Esophagus squamous epithelium (tissue), 5 donors: ENCODE data around the gene MEGF9. TPM values are rescaled to one million over a fixed set of nuclear protein-coding genes. Genes with fewer than 3 reads are reported as not detected.
"Not testable (repeated sequence)": the region's sequence is repeated elsewhere in the genome, so short reads cannot be mapped to it uniquely, and the experiment has no call there.

Experiments
- DNase-seq: peaks from one replicate; lab custom pipeline; 2025; lab: John Stamatoyannopoulos, UW
- H3K27ac ChIP-seq, 4 donors: fragments of 200-600 bp; sonication (generic); one replicate each; pipeline ENCODE4 v1.5.1; 2016 to 2019; ENCODE audit warnings: mild to moderate bottlenecking in 1 of 4
- H3K27me3 ChIP-seq, 4 donors: fragments of 200-600 bp; sonication (generic); 1 replicate in 3 of 4; 2 replicates in 1 of 4; pipeline versions ENCODE4 v1.5.1 to v1.6.0; 2017 to 2021; ENCODE audit warnings: antibody characterized with exemption in 1 of 4
- H3K36me3 ChIP-seq, 3 donors: fragments of 200-600 bp; sonication (generic); one replicate each; pipeline ENCODE4 v1.5.1; 2016 to 2019
- H3K4me1 ChIP-seq, 3 donors: fragments of 200-600 bp; sonication (generic); one replicate each; pipeline ENCODE4 v1.5.1; 2017 to 2019
- H3K4me3 ChIP-seq, 4 donors: fragments of 200-600 bp; sonication (generic); 1 replicate in 3 of 4; 2 replicates in 1 of 4; pipeline ENCODE4 v1.5.1; 2016 to 2019; ENCODE audit warnings: mild to moderate bottlenecking in 2 of 4, moderate library complexity in 1 of 4
- H3K9me3 ChIP-seq, 3 donors: fragments of 200-600 bp; sonication (generic); one replicate each; pipeline ENCODE4 v1.5.1; 2016 to 2019
- CTCF ChIP-seq, 6 experiments: fragments of 450-650 bp in 4 of 6; fragments of 200-600 bp in 2 of 6; sonication (generic) in 2 of 6; IDR thresholded peaks; one replicate each; pipeline ENCODE4 v1.5.1; 2016 to 2019; ENCODE audit warnings: antibody characterized with exemption in 6 of 6, mild to moderate bottlenecking in 4 of 6, moderate library complexity in 4 of 6
- POLR2A ChIP-seq, 4 donors: fragments of 450-650 bp; IDR thresholded peaks; one replicate each; pipeline ENCODE4 v1.6.1; 2017; ENCODE audit warnings: antibody characterized with exemption in 4 of 4, mild to moderate bottlenecking in 4 of 4, moderate library complexity in 3 of 4
- WGBS, 2 donors: methylation state at CpG; one replicate each; pipeline ENCODE4 v1.1.5; 2018; 5-methylcytosine and 5-hydroxymethylcytosine counted together
- intact Hi-C: fragments of 100-400 bp; cut with DNase I; formaldehyde crosslinking; loops from one replicate; pipeline ENCODE4 v1.15.0; 2022
- total RNA-seq, 4 donors: library from RNA; depleted of rRNA; stranded (reverse); fragments of >200 nt; gene quantifications; one replicate each; pipeline ENCODE4 v1.1.0, GENCODE V29; 2016
- donor health status: DM: yes; HTN: yes; CAD: no.

Gene MEGF9
- total RNA-seq, 4 donors from 2014 or later: 16.2 to 20.8 (median 18.0) TPM

GRCh38 chr9:120559546-120559945 lies 154.7 kb downstream of the MEGF9 start:
- H3K27me3 ChIP-seq: no peaks in the 10 kb centered on the region
- no peak for TF ChIP-seq POLR2A (IDR thresholded peaks at IDR 0.05)
- TF ChIP-seq CTCF (IDR thresholded peaks at IDR 0.05): no peak
- no peak for DNase-seq
- H3K36me3 ChIP-seq: peaks cover 0 to 70% (median 0%) of the 10 kb centered on the region in 3 donors
- H3K27ac ChIP-seq: no peak overlapping the region
- no peak overlapping the region for H3K4me3 ChIP-seq
- no peaks in the 10 kb centered on the region for H3K9me3 ChIP-seq
- 63 to 100% methylated on average over 1 of the region's 1 CpG for WGBS, 2 donors
- intact Hi-C loops: no loop called here
- H3K4me1 ChIP-seq: peaks cover 0 to 8% (median 0%) of the 10 kb centered on the region in 3 donors

- 92 to 100% methylated on average over 3 of the region's 3 CpGs for WGBS, 2 donors
- intact Hi-C loops: no loop called here
- Histone ChIP-seq H3K27me3 (no peaks in the 10 kb centered on the region), H3K9me3 (no peaks in the 10 kb centered on the region), H3K4me3 (no peak overlapping the region), H3K27ac (no peak overlapping the region), H3K4me1 (peaks cover 0 to 6% (median 0%) of the 10 kb centered on the region in 3 donors), H3K36me3 (peaks cover 0 to 69% (median 0%) of the 10 kb centered on the region in 3 donors)
- no peak for DNase-seq
- TF ChIP-seq POLR2A (IDR thresholded peaks at IDR 0.05) (no peak), CTCF (IDR thresholded peaks at IDR 0.05) (no peak)
Measured at GRCh38 chr9:120558454-120558853, 155.8 kb downstream of the MEGF9 start.

- peaks cover 0 to 62% (median 0%) of the 10 kb centered on the region in 3 donors for H3K36me3 ChIP-seq
- no peak overlapping the region for H3K4me3 ChIP-seq
- TF ChIP-seq CTCF (IDR thresholded peaks at IDR 0.05): no peak
- TF ChIP-seq POLR2A (IDR thresholded peaks at IDR 0.05): no peak
- no peaks in the 10 kb centered on the region for H3K4me1 ChIP-seq
- no peak for DNase-seq
- WGBS, 2 donors: 46 to 63% methylated on average over 2 of the region's 2 CpGs
- intact Hi-C loops: no loop called here
- no peak overlapping the region for H3K27ac ChIP-seq
- no peaks in the 10 kb centered on the region for H3K9me3 ChIP-seq
- no peaks in the 10 kb centered on the region for H3K27me3 ChIP-seq
Measured at GRCh38 chr9:120557205-120557604, 157.1 kb downstream of the MEGF9 start.

GRCh38 chr9:120556775-120557174 lies 157.5 kb downstream of the MEGF9 start:
- peaks cover 0 to 58% (median 0%) of the 10 kb centered on the region in 3 donors for H3K36me3 ChIP-seq
- no peak for DNase-seq
- H3K9me3 ChIP-seq: no peaks in the 10 kb centered on the region
- intact Hi-C loops: no loop called here
- no peaks in the 10 kb centered on the region for H3K4me1 ChIP-seq
- H3K27me3 ChIP-seq: no peaks in the 10 kb centered on the region
- 84 to 87% methylated on average over 3 of the region's 3 CpGs for WGBS, 2 donors
- TF ChIP-seq CTCF (IDR thresholded peaks at IDR 0.05) (no peak), POLR2A (IDR thresholded peaks at IDR 0.05) (no peak)
- H3K27ac ChIP-seq: no peak overlapping the region
- H3K4me3 ChIP-seq: no peak overlapping the region

GRCh38 chr9:120555839-120556238 lies 158.4 kb downstream of the MEGF9 start:
- TF ChIP-seq CTCF (IDR thresholded peaks at IDR 0.05) (no peak), POLR2A (IDR thresholded peaks at IDR 0.05) (no peak)
- no peak for DNase-seq
- Histone ChIP-seq H3K27ac (no peak overlapping the region), H3K4me1 (no peaks in the 10 kb centered on the region), H3K4me3 (no peak overlapping the region), H3K36me3 (peaks cover 0 to 50% (median 0%) of the 10 kb centered on the region in 3 donors), H3K27me3 (no peaks in the 10 kb centered on the region), H3K9me3 (no peaks in the 10 kb centered on the region)
- 69 to 83% methylated on average over 4 of the region's 4 CpGs for WGBS, 2 donors
- intact Hi-C loops: no loop called here

- H3K4me3 ChIP-seq, H3K27ac ChIP-seq, intact Hi-C loops, H3K9me3 ChIP-seq, DNase-seq, H3K27me3 ChIP-seq, H3K4me1 ChIP-seq: not testable (repeated sequence)
- WGBS, 2 donors: 89 to 96% methylated on average over 5 of the region's 7 CpGs
- H3K36me3 ChIP-seq: peaks cover 0 to 66% (median 7%) of the 10 kb centered on the region in 3 donors
Measured at GRCh38 chr9:120552210-120552704, 162.0 kb downstream of the MEGF9 start.
